Kidney tubule cell (primary cell): Measurements from ENCODE around the gene CHD6.

Experiments used
- DNase-seq: peaks from one replicate; pipeline ENCODE4 v3.0.0-alpha.2; 2018; ENCODE audit warnings: low spot score

The CHD6 gene

GRCh38 chr20:41366546-41367392 lies 251.4 kb downstream of the CHD6 start, which contains the start of gene EMILIN3:
TSS of gene EMILIN3 (minus strand) at chr20:41366818. CDS start at chr20:41366634, 184 bp downstream.
- no peak for DNase-seq

GRCh38 chr20:41365777-41366545 lies 252.2 kb downstream of the CHD6 start:
- DNase-seq, result no peak

- no peak for DNase-seq
Measured at GRCh38 chr20:41364967-41365765, 253.0 kb downstream of the CHD6 start.

- no peak for DNase-seq
Measured at GRCh38 chr20:41364236-41364855, 253.8 kb downstream of the CHD6 start.

GRCh38 chr20:41363601-41364000 lies 254.6 kb downstream of the CHD6 start:
- no peak for DNase-seq

GRCh38 chr20:41362748-41363140 lies 255.4 kb downstream of the CHD6 start:
- no peak for DNase-seq

- peak; percentile 33 for DNase-seq
Measured at GRCh38 chr20:41361757-41362747, 256.1 kb downstream of the CHD6 start.

- no peak for DNase-seq
Measured at GRCh38 chr20:41360831-41361756, 257.1 kb downstream of the CHD6 start.

- DNase-seq, result no peak
Measured at GRCh38 chr20:41359541-41360011, 258.6 kb downstream of the CHD6 start.

- DNase-seq, result no peak
Measured at GRCh38 chr20:41358717-41359116, 259.5 kb downstream of the CHD6 start.

GRCh38 chr20:41358230-41358629 lies 259.9 kb downstream of the CHD6 start:
- no peak for DNase-seq

GRCh38 chr20:41357424-41358163 lies 260.6 kb downstream of the CHD6 start:
- no peak for DNase-seq

GRCh38 chr20:41356951-41357350 lies 261.2 kb downstream of the CHD6 start:
- DNase-seq, result no peak

GRCh38 chr20:41355598-41356203 lies 262.5 kb downstream of the CHD6 start:
- DNase-seq, result no peak

- no peak for DNase-seq
Measured at GRCh38 chr20:41355192-41355591, 263.0 kb downstream of the CHD6 start.

- no peak for DNase-seq
Measured at GRCh38 chr20:41353530-41353929, 264.6 kb downstream of the CHD6 start.

GRCh38 chr20:41352666-41353065 lies 265.5 kb downstream of the CHD6 start:
- no peak for DNase-seq

GRCh38 chr20:41352106-41352505 lies 266.1 kb downstream of the CHD6 start:
- no peak for DNase-seq
